Left lobe of liver (tissue), 2 donors: Measurements from ENCODE around the gene PSKH1. TPM values are rescaled to one million over a fixed set of nuclear protein-coding genes. Genes with fewer than 3 reads are reported as not detected.
"Not testable (repeated sequence)": the region's sequence is repeated elsewhere in the genome, so short reads cannot be mapped to it uniquely, and the experiment has no call there.

Experiments
- ATAC-seq: fragments of 200-7000 bp; cut with Tn5 transposase; one replicate; pipeline ENCODE4 v1.9.1; 2020; ENCODE audit warnings: mild to moderate bottlenecking, moderate library complexity
- DNase-seq: peaks from one replicate; pipeline ENCODE4 v3.0.0-alpha.2; 2020; ENCODE audit warnings: low spot score
- total RNA-seq: library from RNA; stranded (reverse); gene quantifications from one replicate; pipeline ENCODE4 v1.2.1, GENCODE V29; 2021
- donor health status: DM: no; HTN: no; CAD: no; lungs with moderate emphysema.
- donor health status: DM: no; HTN: yes; CAD: no.

Gene PSKH1
- total RNA-seq, 1 donor from 2014 or later = 18.2 TPM

DNA sequence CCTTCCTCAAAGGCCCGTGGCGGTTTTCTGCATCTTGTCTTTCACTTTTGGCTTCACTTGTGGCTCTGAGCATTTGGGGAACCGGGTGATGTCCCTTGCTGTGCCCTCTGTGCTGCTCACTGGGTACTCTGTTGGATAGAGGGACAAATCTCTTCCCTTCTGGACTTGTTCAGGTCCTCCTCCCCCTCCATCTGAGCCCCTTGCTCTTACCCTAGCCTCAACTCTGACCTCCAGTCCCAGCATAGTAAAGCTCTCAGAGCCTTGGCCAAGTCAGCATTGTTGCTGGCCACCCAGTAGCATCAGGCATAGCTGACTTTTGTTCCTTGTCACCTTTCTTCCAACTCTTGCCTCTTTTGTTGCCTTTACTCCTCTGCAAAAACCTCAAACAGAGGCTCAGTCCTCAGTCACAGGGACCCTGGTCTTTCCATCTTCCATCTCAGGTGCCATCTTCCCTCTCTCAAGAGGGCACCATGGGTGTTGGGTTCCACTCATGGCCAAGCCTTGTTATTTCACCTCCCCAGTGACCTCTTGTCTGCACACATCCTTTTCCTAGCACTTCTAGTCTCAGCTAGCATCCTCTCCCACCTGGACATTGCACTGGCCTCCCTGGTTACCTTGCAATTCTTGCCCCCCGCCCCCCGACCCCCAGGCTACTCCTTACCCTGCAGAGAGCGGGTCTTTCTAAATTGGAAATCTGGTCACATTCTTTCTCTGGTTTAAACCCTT, 44.0 kb downstream of the PSKH1 start:
- ATAC-seq = peak; percentile 0
- no peak for DNase-seq

DNA sequence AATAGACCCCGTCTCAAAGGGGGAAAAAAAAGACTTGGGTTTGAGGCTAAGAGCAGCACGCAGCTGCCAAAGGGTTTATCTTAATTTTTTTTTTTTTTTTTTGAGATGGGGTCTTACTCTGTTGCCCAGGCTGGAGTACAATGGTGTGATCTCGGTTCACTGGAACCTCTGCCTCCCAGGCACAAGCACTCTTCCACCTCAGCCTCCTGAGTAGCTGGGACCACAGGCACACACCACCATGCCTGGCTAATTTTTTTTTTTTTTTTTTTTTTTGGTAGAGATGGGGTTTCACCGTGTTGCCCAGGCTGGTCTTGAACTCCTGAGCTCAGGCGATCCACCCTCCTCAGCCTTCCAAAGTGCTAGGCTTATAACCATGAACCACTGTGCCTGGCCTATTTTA, 44.7 kb downstream of the PSKH1 start:
- DNase-seq, ATAC-seq: not testable (repeated sequence)

DNA sequence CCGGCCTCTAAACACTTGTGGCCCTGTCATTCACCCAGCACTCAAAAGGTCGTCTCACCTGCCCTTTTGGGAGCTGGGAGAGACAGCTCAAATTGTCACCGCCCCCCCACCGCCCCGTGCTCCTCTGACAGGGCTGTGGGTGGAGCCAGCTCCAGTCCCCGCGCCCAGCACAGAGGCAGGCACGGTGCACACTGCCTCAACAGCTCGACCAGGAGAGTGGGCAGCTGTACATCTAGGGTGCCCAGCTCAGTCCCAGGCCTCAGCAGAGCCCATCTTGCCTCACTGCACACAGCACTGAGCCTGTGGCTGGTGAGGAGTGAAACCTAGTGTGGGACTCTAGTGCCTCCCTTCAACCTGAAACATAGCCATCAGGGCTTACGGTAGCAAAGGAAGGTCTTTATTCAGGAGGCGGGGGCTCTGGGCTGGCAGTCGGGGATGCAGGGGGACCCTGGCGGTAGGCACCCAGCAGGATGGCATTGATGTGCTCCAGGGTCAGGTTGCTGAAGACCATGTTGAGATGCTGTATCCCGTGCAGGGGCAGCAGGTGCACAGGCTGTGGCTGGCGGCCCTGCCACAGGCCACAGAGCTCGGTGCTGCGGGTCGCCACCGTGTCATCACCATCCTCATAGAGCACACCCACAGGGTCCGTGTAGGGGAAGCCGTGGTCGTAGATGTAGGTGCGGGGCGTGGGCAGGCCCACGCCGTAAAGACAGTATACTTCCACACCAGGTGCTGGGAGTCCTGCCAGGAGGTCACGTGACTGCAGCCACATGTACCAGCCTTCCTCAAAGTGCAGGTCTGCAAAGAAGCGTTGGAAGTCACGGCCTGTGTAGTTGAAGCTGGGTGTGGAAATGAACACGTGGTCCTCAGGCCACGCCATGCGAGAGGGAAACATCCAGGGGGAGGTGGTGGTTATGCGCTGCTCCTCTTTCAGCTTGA, 46.7 kb downstream of the PSKH1 start:
- DNase-seq (peak; percentile 79), ATAC-seq (no peak)

DNA sequence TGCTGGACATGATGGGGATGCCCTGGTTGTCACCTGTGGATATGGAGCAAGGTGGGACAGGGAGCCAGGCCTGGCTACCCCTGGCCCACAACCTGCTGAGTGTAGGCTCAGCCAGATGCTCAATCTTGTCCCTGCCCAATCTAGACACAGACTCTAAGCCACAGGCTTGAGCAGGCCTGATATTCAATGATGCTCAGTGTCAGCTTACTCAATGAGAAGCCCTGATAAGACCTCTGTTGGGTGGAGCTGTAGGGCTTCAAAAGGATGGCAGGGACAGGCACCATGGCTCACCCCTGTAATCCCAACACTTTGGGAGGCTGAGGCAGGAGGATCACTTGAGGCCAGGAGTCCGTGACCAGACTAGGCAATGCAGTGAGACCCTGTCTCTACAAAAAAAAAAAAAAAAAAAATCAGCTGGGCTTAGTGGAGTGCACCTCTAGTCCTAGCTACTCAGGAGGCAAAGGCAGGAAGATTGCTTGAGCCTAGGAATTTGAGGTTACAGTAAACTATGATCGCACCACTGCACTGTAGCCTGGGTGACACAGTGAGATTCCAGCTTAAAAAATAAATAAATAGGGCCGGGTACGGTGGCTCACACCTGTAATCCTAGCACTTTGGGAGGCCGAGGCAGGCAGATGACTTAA, 47.5 kb downstream of the PSKH1 start:
- DNase-seq (no peak), ATAC-seq (no peak)

DNA sequence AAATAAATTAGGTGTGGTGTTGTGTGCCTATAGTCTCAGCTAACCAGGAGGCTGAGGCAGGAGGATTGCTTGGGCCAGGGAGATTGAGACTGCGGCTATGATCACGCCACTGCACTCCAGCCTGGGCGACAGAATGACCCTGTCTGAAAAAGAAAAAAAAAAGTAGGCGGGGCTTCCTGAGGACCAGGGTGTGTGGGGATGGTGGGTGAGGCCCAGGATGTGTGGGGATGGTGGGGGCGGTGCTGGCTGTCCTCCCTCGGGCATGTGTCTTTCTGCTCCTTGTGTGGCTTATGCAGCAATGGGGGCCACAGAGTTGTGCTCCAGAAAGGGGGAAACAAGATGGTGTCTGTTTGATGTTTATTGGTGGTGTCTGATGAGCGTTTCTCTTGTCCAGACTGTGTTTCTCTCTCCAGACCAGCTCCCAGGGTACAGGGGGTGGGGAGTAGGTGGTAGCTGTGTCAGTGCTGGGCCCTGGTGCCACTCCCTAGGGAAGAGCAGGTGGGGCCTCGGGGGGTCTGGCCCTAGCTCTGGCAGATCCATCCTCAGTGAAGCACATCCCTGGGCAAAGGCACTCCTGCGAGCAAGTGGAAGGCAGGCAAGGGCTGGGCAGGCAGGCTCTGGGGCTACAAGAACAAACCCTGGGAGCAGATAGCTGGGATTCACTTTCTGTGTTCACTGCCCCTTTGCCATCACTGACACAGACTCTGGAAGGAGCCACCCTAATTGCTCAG, 48.6 kb downstream of the PSKH1 start:
- no peak for DNase-seq
- no peak for ATAC-seq

DNA sequence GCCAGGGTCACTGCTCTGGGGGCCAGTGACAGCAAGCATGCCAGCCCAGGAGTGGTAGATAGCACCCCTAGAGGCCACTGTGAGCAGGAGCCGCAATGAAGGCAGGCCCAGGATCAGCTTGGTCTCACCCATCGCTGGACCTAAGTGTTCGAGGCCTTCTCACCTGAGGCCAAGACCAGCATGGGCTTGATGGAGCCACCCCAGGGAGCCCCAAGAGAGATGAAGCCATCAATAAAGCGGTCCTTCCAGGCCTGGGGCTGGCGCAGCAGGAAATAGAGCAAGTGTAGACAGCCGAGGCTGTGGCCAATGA, 49.1 kb downstream of the PSKH1 start:
- no peak for DNase-seq
- peak; percentile 18 for ATAC-seq

DNA sequence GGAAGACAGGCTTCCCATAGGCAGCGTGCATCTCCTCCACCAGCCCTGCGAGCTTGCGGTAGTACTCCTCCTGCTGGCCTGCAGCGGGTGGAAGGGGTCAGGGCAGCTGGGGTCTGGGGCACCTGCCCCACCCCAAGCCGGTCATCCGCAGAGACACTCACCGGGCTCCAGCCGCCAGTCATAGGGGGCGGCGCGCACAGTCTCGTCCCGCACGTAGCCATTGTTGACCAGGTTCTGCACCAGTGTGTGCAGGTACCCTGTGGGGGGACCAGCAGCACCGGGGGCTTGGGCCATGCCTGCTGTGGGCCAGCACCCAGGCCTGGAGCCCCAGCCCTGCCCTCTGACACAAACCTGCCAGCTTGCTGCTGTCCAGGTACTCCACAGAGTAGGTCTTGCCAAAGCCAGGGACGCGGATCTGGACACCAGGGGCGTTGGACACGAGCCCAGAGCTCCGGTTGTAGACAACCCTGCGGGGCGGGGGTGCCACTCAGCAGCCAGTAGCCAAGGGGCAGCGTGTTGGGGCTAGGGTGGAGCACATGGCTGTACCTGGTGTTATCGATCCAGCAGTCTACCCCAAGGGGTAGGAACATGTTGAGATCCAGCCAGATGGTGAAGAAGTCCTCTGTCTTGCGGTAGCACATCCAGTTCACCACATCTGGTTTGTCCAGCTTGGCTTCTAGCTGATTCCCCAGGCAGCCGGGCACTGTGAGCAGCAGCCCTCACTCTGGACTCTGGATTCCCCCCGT, 49.6 kb downstream of the PSKH1 start:
- DNase-seq = peak; percentile 96
- ATAC-seq = peak; percentile 60

DNA sequence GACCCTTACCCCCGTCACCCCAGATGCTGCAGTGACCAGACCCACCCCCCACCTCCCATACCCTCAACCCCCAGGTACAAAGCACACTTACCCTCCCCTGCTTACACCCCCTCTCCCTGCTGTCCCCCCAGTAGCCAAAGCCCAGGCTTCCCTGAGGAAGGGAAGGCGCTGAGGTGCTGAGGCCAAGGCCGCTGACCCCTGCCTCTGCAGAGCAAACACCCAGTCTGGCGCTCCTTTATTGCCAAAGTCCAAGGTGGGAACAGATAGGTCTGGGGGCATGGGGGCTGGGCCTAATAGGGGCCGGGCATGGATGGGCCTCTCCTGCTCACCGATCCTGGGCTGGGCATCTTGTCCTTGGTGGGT, 50.2 kb downstream of the PSKH1 start:
- ATAC-seq (peak; percentile 65), DNase-seq (peak; percentile 85)

DNA sequence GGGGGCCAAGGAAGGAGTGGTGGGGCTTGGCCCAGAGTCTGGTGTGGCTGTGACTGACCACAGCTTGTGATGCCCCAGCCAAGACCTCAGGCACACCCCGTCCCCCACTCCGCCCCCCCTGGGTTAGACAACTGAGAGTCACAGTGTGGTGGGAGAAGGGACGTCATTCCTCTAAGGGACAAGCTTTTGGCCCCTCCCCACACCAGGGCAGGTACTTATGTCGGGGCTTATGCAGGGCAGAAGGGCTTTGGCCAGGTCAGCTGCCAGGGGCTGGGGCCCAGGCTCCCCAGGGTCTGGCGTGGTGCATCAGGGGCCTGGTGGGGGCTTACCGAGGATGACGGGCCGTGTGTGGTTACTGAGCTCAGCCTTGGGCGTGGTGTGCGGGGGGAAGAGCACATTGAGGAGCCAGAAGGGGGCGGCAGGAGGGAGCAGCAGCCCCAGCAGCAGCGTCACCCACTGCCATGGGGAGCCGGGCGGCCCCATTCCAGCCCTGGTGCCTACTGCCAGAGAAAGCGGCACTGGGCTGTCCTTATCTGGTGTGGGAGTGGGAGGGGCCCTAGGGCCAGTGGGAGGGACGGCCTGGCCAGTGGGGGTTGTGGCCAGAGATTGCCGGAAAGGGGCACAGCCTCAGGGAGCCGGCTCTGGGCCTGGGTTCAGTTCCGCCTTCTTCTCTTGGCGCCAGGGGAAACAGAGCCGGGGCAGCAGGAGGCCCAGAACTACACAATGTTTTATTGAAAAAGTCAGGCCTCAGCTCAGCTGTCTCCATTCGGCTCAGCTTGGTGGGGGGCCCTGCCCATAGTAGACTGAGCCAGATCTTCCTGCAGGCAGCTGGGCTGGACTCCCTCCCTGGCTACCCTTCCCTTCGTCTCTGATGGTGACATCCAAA, 50.8 kb downstream of the PSKH1 start, which contains the start of gene LCAT:
Gene LCAT, minus strand, starts transcription at position 502 of the 886 bp plus-strand sequence. Its CDS starts 19 bp downstream, at position 483.
- peak; percentile 76 for ATAC-seq

DNA sequence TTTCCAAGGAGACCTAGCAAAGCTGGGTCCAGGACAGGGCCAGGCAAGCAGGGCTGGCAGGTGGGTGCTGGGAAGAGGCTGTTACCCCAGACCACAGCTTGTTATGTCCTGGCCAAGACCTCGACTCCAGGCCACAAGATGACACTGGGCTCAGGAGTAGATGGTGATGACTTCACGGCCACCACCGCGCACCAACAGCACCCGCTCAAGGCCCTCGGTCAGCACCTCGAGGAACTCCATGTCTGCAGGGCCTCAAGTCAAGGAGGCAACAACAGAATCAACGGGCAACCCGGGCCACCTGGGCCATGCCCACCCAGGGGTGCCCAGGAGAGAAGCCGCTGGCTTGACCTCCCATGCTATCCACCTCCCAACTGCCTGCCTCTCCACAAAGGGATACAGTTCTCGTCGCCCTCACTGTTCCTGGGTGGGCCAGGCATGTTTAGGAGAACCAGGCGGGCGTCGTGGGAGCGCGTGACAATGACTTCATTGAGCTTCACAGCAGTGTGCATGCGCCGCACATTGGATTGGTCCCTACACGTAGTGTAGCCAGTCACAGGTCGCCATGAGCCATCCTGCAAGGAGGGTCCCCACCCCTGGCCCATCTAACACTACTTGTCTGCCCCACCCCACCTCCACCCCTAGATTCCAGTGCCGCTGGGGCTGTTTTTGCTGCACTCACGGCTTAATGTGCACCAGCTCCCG, 51.8 kb downstream of the PSKH1 start:
- no peak for DNase-seq

More for the DNA sequence above, 50.8 kb downstream of the PSKH1 start, which contains the start of gene LCAT:
- DNase-seq = peak; percentile 93

DNA sequence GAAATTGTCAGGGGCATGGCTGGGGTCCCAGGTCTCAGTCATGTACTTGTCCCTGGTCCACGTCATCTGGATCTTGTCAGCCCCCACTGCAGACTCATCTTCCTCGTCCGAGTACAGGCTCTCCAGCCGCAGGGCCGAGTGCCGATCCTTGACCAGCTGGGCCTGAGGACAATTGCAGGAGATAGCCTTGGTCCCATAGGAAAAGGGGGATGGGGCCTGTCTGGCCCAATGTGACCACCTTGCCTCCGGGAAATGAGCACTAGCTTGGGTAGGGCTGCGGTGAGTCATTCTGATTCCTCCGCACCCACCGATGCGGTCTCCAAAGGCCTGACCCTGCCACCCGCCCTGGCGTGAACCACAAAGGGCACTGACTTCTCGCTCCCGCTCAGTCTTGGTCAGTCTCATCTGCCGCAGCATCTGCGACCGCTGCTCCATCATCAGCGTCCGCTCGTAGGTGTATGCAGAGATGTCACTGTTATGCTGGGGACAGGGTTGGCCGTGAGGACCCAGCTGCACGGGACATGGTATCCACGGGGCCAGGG, 52.4 kb downstream of the PSKH1 start:
- no peak for DNase-seq
- ATAC-seq = no peak

More for the DNA sequence above, 51.8 kb downstream of the PSKH1 start:
- no peak for ATAC-seq

DNA sequence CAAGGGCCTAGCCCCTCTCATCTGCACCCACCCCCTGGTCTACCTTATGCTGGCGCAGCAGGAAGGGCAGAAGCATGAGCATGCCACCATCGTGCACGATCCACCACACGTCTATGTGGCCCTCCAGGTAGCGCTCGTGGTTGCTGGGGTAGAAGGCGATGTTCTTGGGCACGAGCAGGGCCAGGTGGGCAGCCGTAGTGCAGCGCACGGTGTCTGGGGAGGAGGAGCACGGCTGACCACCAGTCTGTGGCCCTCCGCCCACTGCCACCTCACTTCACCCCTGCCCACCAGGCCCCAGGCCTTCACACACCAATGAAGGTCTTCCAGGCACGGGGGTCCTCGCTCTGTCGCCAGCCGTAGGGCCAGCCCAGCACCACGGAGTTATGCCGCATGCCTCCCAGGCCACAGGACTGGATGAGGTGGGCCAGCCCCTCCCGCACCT, 53.1 kb downstream of the PSKH1 start:
- ATAC-seq (no peak), DNase-seq (no peak)

DNA sequence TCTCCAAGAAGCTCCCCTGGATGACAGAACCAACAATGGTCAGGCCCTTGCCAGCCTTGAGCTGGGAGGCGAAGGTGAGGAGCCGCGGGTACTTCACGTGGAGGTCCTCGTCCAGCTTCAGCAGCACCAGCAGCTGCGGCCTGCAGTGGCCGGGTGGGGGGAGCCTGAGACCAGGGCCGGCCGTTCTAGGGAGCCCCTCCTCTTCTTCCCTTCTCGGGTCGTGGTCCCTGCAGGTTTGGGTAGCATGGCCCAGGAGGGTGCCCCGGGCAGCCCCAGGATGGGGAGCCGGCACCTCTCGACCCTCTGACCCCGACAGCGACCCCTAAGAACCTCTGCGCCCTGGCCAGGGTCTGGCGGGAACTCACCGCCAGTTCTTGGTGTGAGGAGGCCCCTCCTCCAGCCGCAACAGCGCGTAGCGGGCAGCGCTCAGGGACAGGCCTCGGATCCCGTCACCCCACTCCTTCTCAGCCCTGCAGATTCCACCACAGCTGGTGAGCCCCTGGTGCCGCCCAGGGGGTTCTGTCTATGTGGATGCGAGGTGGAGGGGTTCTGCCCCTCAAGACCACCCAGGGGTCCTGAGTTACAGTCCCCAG, 54.0 kb downstream of the PSKH1 start:
- no peak for ATAC-seq
- no peak for DNase-seq

DNA sequence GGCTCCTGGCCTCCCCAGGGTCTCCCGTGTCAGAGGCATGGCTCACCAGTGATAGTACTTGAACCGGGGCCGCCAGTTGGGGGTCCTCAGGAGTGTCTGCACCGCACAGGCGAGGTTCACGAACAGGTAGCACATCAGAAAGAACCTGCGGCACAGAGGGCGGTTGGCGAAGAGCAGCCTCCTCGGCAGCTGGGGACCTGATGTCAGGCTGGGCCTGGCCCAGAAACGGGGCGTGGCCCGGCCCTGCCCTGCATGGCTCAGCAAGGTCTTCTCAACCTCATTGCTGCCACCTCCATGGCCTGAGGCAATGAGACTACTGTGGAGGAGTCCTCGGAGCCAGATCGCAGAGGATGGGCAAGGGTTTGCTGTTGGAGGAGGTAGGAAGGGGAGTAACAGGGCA, 55.0 kb downstream of the PSKH1 start:
- DNase-seq (no peak), ATAC-seq (no peak)

DNA sequence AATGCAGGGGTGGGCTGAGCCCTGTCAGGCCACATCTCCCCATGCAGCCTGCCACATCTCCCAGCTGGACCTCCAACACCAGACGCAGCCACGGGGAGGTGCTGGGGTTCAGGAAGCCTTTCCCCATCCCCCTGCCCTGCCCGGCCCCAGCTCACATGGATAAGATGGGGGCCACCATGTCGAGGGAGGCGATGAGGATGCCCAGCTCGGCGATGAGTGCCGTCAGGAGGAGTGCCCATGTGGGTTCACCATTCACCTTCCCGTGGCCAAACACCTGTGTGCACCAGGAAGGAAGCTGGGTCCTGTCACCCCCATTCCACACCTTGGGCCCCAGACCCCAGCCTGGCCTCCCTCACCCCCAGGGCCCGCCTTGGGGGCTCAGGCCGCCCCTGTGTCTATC, 56.6 kb downstream of the PSKH1 start:
- no peak for DNase-seq
- no peak for ATAC-seq

DNA sequence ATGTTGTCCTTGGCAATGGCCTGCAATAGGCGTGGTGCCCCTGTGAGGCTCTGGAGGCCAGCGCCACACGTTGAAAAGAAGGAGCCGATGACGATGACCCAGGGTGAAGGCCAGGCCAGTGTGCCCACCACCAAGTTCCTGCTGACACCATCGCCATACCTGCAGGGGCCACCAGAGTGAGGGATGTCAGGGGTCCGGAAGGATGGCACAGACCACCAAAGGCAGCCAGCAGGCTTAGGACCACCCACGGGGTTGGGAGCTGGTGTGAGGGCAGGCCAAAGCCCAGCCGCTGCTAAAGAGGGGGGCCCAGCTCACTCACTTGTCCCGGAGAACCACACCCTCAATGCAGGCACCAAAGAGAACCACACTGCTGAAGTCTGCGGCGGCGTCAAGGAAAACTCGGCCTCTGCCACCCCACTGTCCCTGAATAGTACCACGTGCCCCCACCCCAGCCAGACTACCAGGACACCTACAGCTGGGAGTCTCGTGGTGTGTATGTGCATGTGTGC, 57.3 kb downstream of the PSKH1 start:
- ATAC-seq (no peak), DNase-seq (no peak)

DNA sequence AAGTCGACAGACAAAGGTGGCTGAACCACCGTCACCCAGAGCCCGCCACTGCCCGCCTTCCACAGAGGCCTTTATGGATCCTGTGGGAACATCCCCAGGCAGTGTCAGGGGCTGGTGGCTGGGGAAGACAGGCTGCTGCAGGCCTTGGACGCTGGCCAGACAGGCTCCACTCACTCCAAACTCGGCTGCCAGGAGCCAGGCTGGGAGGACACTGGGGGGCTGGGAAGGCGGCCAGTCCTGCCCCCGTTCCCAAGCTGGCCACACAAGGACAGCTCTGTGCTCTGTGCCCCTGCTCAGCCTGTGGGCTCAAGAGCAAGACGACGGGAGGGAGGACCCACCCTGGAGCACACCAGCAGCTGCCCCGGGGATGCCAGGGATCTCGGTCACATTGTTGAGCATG, 58.4 kb downstream of the PSKH1 start:
- no peak for DNase-seq
- ATAC-seq = no peak
